T-cell (primary cell): ENCODE measurements around the gene ZNF680. TPM values are rescaled to one million over a fixed set of nuclear protein-coding genes. Genes with fewer than 3 reads are reported as not detected.

Experiments used
- ATAC-seq, 4 experiments: fragments of 200-7000 bp in 3 of 4; fragments of 150-1000 bp in 1 of 4; cut with Tn5 transposase; replicated peaks in 1 of 4; 1 replicate in 3 of 4; 2 replicates in 1 of 4; pipeline ENCODE4 v1.10.0; 2021; ENCODE audit warnings: moderate library complexity in 3 of 4, mild to moderate bottlenecking in 2 of 4, moderate number of reproducible peaks in 1 of 4
- CTCF ChIA-PET, 2 donors: fragments of 300-600 bp; sonication (Branson Sonifier 250); formaldehyde crosslinking; loops; one replicate each; lab custom pipeline; 2022; ENCODE audit warnings: antibody characterized with exemption in 2 of 2; lab: Charles Lee
- POLR2A ChIA-PET, 2 donors: fragments of 300-600 bp; sonication (Branson Sonifier 250); formaldehyde crosslinking; loops; one replicate each; lab custom pipeline; 2022; ENCODE audit warnings: antibody characterized with exemption in 2 of 2; lab: Charles Lee
- DNase-seq, 35 experiments: peaks; one replicate each; pipeline versions ENCODE4 v3.0.0 to v3.0.0-alpha.2; 2013 to 2023
- H3K27ac ChIP-seq: one replicate; pipeline ENCODE4 v1.5.1; 2013; ENCODE audit warnings: low read length
- H3K27me3 ChIP-seq, 2 experiments: replicated peaks in 1 of 2; 1 replicate in 1 of 2; 2 replicates in 1 of 2; pipeline versions ENCODE4 v1.6.1 to v1.7.0; 2013; ENCODE audit warnings: low read length in 1 of 2, mixed read lengths in 1 of 2; ENCODE audit not compliant: control insufficient read depth in 2 of 2, insufficient read depth in 2 of 2; ENCODE audit errors: extremely low read depth in 1 of 2
- H3K36me3 ChIP-seq, 2 donors: 1 replicate in 1 of 2; 2 replicates in 1 of 2; pipeline versions ENCODE4 v1.6.1 to v1.7.0; 2013; ENCODE audit warnings: low read length in 1 of 2; ENCODE audit not compliant: control insufficient read depth in 2 of 2, insufficient read depth in 1 of 2; ENCODE audit errors: extremely low read depth in 1 of 2
- H3K4me1 ChIP-seq, 2 experiments: 1 replicate in 1 of 2; 2 replicates in 1 of 2; pipeline versions ENCODE4 v1.6.1 to v1.7.0; 2013; ENCODE audit warnings: low read length in 2 of 2, mixed read lengths in 1 of 2; ENCODE audit not compliant: insufficient read depth in 2 of 2, control insufficient read depth in 1 of 2; ENCODE audit errors: extremely low read depth in 1 of 2
- H3K4me3 ChIP-seq, 2 donors: 1 replicate in 1 of 2; 2 replicates in 1 of 2; pipeline versions ENCODE4 v1.5.1 to v1.7.0; 2013; ENCODE audit warnings: mild to moderate bottlenecking in 2 of 2, low read length in 1 of 2, moderate library complexity in 1 of 2; ENCODE audit not compliant: control insufficient read depth in 1 of 2; ENCODE audit errors: extremely low read depth in 1 of 2
- H3K9me3 ChIP-seq: 2 replicates; pipeline ENCODE4 v1.7.0; 2013
- H3K27ac Mint-ChIP-seq, 2 donors: one replicate each; pipeline ENCODE4 v1.8.0; 2020 to 2021; ENCODE audit warnings: mild to moderate bottlenecking in 2 of 2, mixed read lengths in 2 of 2
- H3K27me3 Mint-ChIP-seq, 2 donors: one replicate each; pipeline ENCODE4 v1.8.0; 2021 to 2022; ENCODE audit warnings: mixed read lengths in 2 of 2
- H3K36me3 Mint-ChIP-seq: one replicate; pipeline ENCODE4 v1.8.0; 2021; ENCODE audit warnings: mixed read lengths
- H3K4me1 Mint-ChIP-seq, 3 donors: one replicate each; pipeline ENCODE4 v1.8.0; 2020 to 2022; ENCODE audit warnings: mixed read lengths in 3 of 3, mild to moderate bottlenecking in 1 of 3
- H3K4me3 Mint-ChIP-seq, 3 donors: one replicate each; pipeline ENCODE4 v1.8.0; 2020 to 2022; ENCODE audit warnings: mild to moderate bottlenecking in 3 of 3, mixed read lengths in 3 of 3, moderate library complexity in 3 of 3
- H3K9me3 Mint-ChIP-seq, 3 donors: one replicate each; pipeline ENCODE4 v1.8.0; 2020 to 2022; ENCODE audit warnings: mixed read lengths in 3 of 3
- WGBS: methylation state at CpG from one replicate; pipeline ENCODE4 v1.1.5; 2013; ENCODE audit warnings: missing lambda C conversion rate; ENCODE audit not compliant: insufficient coverage; 5-methylcytosine and 5-hydroxymethylcytosine counted together
- total RNA-seq, 35 experiments: library from RNA in 6 of 35; stranded (reverse) in 6 of 35; fragments of 120-200 nt in 1 of 35; gene quantifications; one replicate each; pipeline versions ENCODE4 v1.2.1 to v1.2.4 and lab custom pipeline; 2013 to 2026

Gene ZNF680
- total RNA-seq, 5 donors from 2014 or later (not counting 1 experiment from before 2014, with no cell fraction given): 9.7 to 16.0 (median 15.0) TPM

GRCh38 chr7:64494912-64495461, 67.9 kb downstream of the ZNF680 start:
- Mint-ChIP-seq H3K27ac (no peak overlapping the region), H3K27me3 (no peaks in the 10 kb centered on the region), H3K4me1 (no peaks in the 10 kb centered on the region), H3K9me3 (peaks cover 0 to 26% (median 25%) of the 10 kb centered on the region in 3 donors), H3K4me3 (no peak overlapping the region), H3K36me3 (no peaks in the 10 kb centered on the region)
- no peak for DNase-seq
- ChIA-PET POLR2A (interaction anchor here in 1 of 2 donors (0.6 kb wide), 1 partner anchor 176 kb away, joined by 3 read pairs; no protein-coding TSS in a partner anchor), CTCF (no interaction called here)
- Histone ChIP-seq H3K4me1 (no peaks in the 10 kb centered on the region), H3K27ac (no peak overlapping the region), H3K27me3 (no peaks in the 10 kb centered on the region), H3K9me3 (peaks cover 6% of the 10 kb centered on the region), H3K36me3 (no peaks in the 10 kb centered on the region), H3K4me3 (no peak overlapping the region)
- WGBS: 28% methylated on average over 25 of the region's 26 CpGs
- no peak for ATAC-seq

GRCh38 chr7:64485623-64486022, 77.2 kb downstream of the ZNF680 start:
- DNase-seq: no peak
- H3K4me3 Mint-ChIP-seq: no peak overlapping the region

More at GRCh38 chr7:64485623-64486022, 77.2 kb downstream of the ZNF680 start:
- no peak overlapping the region for H3K27ac ChIP-seq
- no peak for ATAC-seq
- H3K4me1 Mint-ChIP-seq: no peaks in the 10 kb centered on the region
- peaks cover 9 to 40% (median 33%) of the 10 kb centered on the region in 3 donors for H3K9me3 Mint-ChIP-seq
- POLR2A ChIA-PET: no interaction called here
- no peaks in the 10 kb centered on the region for H3K36me3 Mint-ChIP-seq
- H3K4me1 ChIP-seq: no peaks in the 10 kb centered on the region
- no peaks in the 10 kb centered on the region for H3K36me3 ChIP-seq
- no CpG with 5 or more reads among the region's 1 CpG for WGBS
- H3K27ac Mint-ChIP-seq: no peak overlapping the region
- no peak overlapping the region for H3K4me3 ChIP-seq
- CTCF ChIA-PET: no interaction called here
- H3K27me3 ChIP-seq: no peaks in the 10 kb centered on the region
- H3K9me3 ChIP-seq: no peaks in the 10 kb centered on the region
- H3K27me3 Mint-ChIP-seq: no peaks in the 10 kb centered on the region

Other genes starting within 250 kb of the ZNF680 start
- 10 to 100 TPM; 21.8 to 31.2 (median 24.2) TPM for gene ZNF736, start 249.1 kb downstream of the ZNF680 start, total RNA-seq
- 10 to 100 TPM; 15.1 to 22.6 (median 21.2) TPM for gene ZNF107, start 103.1 kb upstream of the ZNF680 start, total RNA-seq
- gene ZNF138, start 231.4 kb upstream of the ZNF680 start, total RNA-seq: 10 to 100 TPM in 4 of 5 donors, 1 to 10 TPM in 1; 9.3 to 13.4 (median 11.1) TPM